GM21528 (cell line): Measurements from ENCODE around the gene COL9A3.

Source experiments
- ATAC-seq: cut with Tn5 transposase; IDR thresholded peaks from one replicate; pipeline ENCODE4 v1.9.1; 2021; ENCODE audit warnings: mild to moderate bottlenecking, moderate library complexity; ENCODE audit not compliant: unreplicated experiment, low FRiP score

COL9A3 gene

GRCh38 chr20:62816884-62817873 is at the start of gene COL9A3:
Gene COL9A3, plus strand, starts transcription at chr20:62817050. Its CDS starts 15 bp downstream, at chr20:62817065.
- ATAC-seq, result no peak

- no peak for ATAC-seq
Observed at GRCh38 chr20:62768234-62768546, 48.7 kb upstream of the COL9A3 start.

- no peak for ATAC-seq
Observed at GRCh38 chr20:62768551-62769287, 48.1 kb upstream of the COL9A3 start.

GRCh38 chr20:62769346-62770071 is 47.3 kb upstream of the COL9A3 start:
- ATAC-seq, result no peak

- ATAC-seq, result no peak
Observed at GRCh38 chr20:62770111-62770910, 46.5 kb upstream of the COL9A3 start.

GRCh38 chr20:62770916-62771315 is 45.9 kb upstream of the COL9A3 start:
- ATAC-seq, result no peak

- no peak for ATAC-seq
Observed at GRCh38 chr20:62771396-62772102, 45.3 kb upstream of the COL9A3 start.

- no peak for ATAC-seq
Observed at GRCh38 chr20:62772103-62772611, 44.7 kb upstream of the COL9A3 start.

- ATAC-seq, result no peak
Observed at GRCh38 chr20:62772619-62772989, 44.2 kb upstream of the COL9A3 start.

- ATAC-seq, result no peak
Observed at GRCh38 chr20:62772990-62773844, 43.6 kb upstream of the COL9A3 start.

GRCh38 chr20:62773845-62774714 is 42.8 kb upstream of the COL9A3 start:
- no peak for ATAC-seq

GRCh38 chr20:62774762-62775161 is 42.1 kb upstream of the COL9A3 start:
- no peak for ATAC-seq

GRCh38 chr20:62775206-62775605 is 41.6 kb upstream of the COL9A3 start:
- ATAC-seq, result no peak

- no peak for ATAC-seq
Observed at GRCh38 chr20:62776035-62776691, 40.7 kb upstream of the COL9A3 start.

- no peak for ATAC-seq
Observed at GRCh38 chr20:62776692-62777527, 39.9 kb upstream of the COL9A3 start.

- ATAC-seq, result no peak
Observed at GRCh38 chr20:62777528-62777830, 39.4 kb upstream of the COL9A3 start.
